RWPE1 (cell line): Measurements from ENCODE around the gene OVCA2.
"Not testable (repeated sequence)": the region's sequence is repeated elsewhere in the genome, so short reads cannot be mapped to it uniquely, and the experiment has no call there.

Experiments
- CTCF ChIA-PET: fragments of 350-600 bp; sonication (Branson Sonifier 250); formaldehyde crosslinking; extraction: SDS; loops from one replicate; lab custom pipeline; 2021; lab: Yijun Ruan, JAX
- POLR2A ChIA-PET: fragments of 400-600 bp; formaldehyde crosslinking; extraction: SDS; loops from one replicate; lab custom pipeline; 2020; ENCODE audit warnings: antibody characterized with exemption; ENCODE audit not compliant: low non-redundant PET; lab: Yijun Ruan, JAX
- DNase-seq: peaks from one replicate; pipeline ENCODE4 v3.0.0; 2012; ENCODE audit warnings: low spot score
- H3K27ac ChIP-seq: fragments of 450-650 bp; 2 replicates; pipeline ENCODE4 v1.5.1; 2017
- TF ChIP-seq, protein P1 (sequence below): fragments of 450-650 bp; conservative IDR thresholded peaks from 2 replicates; pipeline ENCODE4 v1.5.1; 2017; ENCODE audit warnings: low read depth, mild to moderate bottlenecking

OVCA2 gene

GRCh38 chr17:2004435-2004952 lies 37.3 kb upstream of the OVCA2 start:
- TF ChIP-seq, protein P1, sequence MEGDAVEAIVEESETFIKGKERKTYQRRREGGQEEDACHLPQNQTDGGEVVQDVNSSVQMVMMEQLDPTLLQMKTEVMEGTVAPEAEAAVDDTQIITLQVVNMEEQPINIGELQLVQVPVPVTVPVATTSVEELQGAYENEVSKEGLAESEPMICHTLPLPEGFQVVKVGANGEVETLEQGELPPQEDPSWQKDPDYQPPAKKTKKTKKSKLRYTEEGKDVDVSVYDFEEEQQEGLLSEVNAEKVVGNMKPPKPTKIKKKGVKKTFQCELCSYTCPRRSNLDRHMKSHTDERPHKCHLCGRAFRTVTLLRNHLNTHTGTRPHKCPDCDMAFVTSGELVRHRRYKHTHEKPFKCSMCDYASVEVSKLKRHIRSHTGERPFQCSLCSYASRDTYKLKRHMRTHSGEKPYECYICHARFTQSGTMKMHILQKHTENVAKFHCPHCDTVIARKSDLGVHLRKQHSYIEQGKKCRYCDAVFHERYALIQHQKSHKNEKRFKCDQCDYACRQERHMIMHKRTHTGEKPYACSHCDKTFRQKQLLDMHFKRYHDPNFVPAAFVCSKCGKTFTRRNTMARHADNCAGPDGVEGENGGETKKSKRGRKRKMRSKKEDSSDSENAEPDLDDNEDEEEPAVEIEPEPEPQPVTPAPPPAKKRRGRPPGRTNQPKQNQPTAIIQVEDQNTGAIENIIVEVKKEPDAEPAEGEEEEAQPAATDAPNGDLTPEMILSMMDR: no peak
- ChIA-PET POLR2A (no interaction called here), CTCF (interaction anchor here (0.9 kb wide), 1 partner anchor 21 kb away, joined by 3 read pairs; the partner anchor contains the start of gene RTN4RL1)
- DNase-seq: no peak
- H3K27ac ChIP-seq: peak overlapping the region; percentile 46

DNA sequence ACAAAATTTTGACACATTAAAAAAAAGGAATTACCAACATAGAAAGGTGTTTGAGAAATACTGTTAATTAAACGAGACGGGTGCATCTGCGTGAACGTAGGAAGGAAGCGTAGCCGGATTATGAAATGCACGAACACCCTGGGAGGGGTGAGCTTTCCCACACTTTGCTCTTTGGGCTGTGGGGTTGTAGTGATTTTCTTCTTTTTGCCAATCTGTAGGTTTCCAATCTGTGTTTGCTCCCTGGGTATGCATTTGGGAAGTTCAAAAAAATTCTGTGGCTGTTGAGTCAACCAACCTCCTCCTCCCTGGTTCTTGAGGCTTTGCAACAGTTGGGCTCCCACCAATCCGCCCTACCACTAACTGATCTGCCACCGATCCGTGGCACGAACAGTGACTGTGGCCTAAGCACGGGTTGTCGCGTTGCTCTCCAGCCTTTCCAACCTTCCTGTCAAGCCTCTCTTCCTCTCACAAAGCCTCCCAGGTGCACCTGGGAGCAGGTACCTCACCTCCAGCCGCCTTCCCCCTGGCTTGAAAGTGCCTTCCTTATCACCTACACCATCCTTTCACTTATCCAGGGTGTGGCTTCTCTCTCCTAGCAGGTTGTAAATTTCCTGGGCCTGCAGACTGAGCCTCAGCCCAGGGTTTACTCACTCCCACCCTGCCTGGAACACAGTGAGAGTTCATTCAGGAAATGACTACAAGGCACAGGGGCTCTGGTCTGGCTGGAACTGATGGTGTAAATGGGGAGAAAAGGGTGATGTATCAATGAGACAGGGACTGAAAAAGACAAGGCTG lies 33.3 kb upstream of the OVCA2 start:
- H3K27ac ChIP-seq: peak overlapping the region; percentile 94
- no peak for DNase-seq
- TF ChIP-seq, protein P1: no peak
- ChIA-PET CTCF (no interaction called here), POLR2A (no interaction called here)

DNA sequence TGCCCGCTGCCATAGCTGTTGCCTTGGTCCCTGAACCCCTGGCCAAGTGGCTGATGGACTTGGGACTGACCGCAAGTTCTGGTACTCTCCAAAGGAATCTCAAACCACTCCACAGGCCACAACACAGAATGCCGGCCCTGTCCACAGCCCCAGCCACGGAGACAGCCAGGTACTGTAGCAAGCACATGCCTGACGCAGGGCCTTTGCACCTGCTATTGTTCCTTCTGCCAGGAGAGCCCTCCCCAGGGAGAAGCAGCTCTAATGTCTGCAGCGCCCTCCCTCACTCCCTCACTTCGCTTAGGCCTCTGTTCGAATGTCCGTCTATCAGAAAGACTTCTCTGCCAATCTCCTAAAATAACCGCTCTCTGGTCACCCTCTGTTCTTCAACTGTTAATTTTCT lies 32.1 kb upstream of the OVCA2 start:
- ChIA-PET POLR2A (no interaction called here), CTCF (no interaction called here)
- TF ChIP-seq, protein P1: no peak
- no peak for DNase-seq
- peak overlapping the region; percentile 94 for H3K27ac ChIP-seq

- CTCF ChIA-PET: interaction anchor here (0.6 kb wide), 1 partner anchor 27 kb away, joined by 3 read pairs; no protein-coding TSS in a partner anchor
- DNase-seq: peak; percentile 67
- POLR2A ChIA-PET: interaction anchor here (0.5 to 0.7 kb wide), 2 partner anchors 12 to 90 kb away, joined by 3 read pairs; no protein-coding TSS in a partner anchor
- TF ChIP-seq, protein P1: no peak
- H3K27ac ChIP-seq: peak overlapping the region; percentile 94
These were observed 30.1 kb upstream of the OVCA2 start for GRCh38 chr17:2011411-2012371.

DNA sequence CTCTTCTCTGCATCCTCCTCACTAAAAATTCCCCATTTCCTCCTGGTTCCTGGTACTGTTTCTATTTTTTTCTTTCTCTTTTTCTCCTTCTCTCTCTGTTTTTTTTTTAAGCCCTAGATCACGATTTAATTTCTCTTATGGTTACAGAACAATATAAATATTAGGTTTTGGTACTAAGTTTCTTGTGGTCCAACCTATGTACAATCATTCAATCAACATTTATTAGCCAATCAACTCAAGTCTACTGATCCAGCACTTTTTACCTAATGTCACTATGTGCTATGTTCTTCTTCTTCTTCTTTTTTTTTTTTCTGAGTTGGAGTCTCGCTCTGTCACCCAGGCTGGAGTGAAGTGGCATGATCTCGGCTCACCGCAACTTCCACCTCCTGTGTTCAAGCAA lies 29.3 kb upstream of the OVCA2 start:
- ChIA-PET POLR2A (interaction anchor here (0.7 kb wide), 1 partner anchor 13 kb away, joined by 3 read pairs; no protein-coding TSS in a partner anchor), CTCF (no interaction called here)
- TF ChIP-seq, protein P1: no peak
- DNase-seq: no peak
- peak overlapping the region; percentile 94 for H3K27ac ChIP-seq

DNA sequence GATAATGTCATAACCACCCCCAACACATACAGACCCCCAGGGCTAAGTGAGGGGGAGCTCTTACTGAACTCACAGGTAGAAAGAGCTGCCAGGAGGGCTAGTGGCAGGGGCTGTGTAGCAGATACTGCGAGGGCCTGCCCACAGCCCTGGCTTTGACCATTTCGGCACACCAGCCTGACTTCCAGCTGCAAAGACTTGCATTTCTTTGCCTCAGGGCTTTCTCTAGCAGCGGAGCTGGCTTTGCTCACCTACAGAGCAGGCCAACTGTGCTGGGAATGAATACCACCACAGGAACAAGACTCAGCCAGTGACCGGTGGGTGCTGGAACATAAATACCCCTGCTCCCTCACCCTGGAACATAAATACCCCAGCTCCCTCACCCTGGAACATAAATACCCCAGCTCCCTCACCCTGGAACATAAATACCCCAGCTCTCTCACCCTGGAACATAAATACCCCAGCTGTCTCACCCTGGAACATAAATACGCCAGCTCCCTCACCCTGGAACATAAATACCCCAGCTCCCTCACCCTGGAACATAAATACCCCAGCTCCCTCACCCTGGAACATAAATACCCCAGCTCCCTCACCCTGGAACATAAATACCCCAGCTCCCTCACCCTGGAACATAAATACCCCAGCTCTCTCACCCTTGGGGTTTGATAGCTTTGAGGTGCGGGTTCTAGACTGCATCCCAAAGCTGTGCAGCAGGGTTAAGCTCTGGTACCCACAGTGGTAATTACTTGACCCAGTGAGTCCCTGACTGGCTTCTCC lies 28.4 kb upstream of the OVCA2 start:
- H3K27ac ChIP-seq: peak overlapping the region; percentile 94
- DNase-seq, CTCF ChIA-PET, POLR2A ChIA-PET: not testable (repeated sequence)
